Body of pancreas (tissue), 4 donors: ENCODE results near the gene KANSL3. TPM values are rescaled to one million over a fixed set of nuclear protein-coding genes. Genes with fewer than 3 reads are reported as not detected.
A peak's percentile ranks its signal among the peaks of the same experiment; 100 is the strongest.

Experiments used
- ATAC-seq: fragments of 150-250 bp; one replicate; pipeline ENCODE4 v1.9.1; 2016
- DNase-seq, 4 donors: peaks; one replicate each; pipeline ENCODE4 v3.0.0-alpha.2; 2019
- H3K27ac ChIP-seq, 4 donors: fragments of 200-600 bp; sonication (generic); 1 replicate in 3 of 4; 2 replicates in 1 of 4; pipeline versions ENCODE4 v1.5.1 to v1.6.1; 2016 to 2019; ENCODE audit warnings: mild to moderate bottlenecking in 1 of 4, mixed read lengths in 1 of 4, moderate library complexity in 1 of 4
- H3K27me3 ChIP-seq, 2 donors: fragments of 200-600 bp; sonication (generic); one replicate each; pipeline ENCODE4 v1.6.0; 2016; ENCODE audit warnings: mild to moderate bottlenecking in 1 of 2
- H3K36me3 ChIP-seq, 2 donors: fragments of 200-600 bp; sonication (generic); replicated peaks in 1 of 2; 2 replicates each; pipeline ENCODE4 v1.5.1; 2016; ENCODE audit warnings: low read depth in 2 of 2; ENCODE audit not compliant: insufficient read depth in 1 of 2
- H3K4me1 ChIP-seq: fragments of 200-600 bp; sonication (generic); one replicate; pipeline ENCODE4 v1.6.0; 2016
- H3K4me3 ChIP-seq, 2 donors: fragments of 200-600 bp; sonication (generic); 1 replicate in 1 of 2; 2 replicates in 1 of 2; pipeline ENCODE4 v1.5.1; 2016 to 2019
- H3K9me3 ChIP-seq, 3 donors: fragments of 200-600 bp; sonication (generic); 1 replicate in 2 of 3; 2 replicates in 1 of 3; pipeline ENCODE4 v1.5.1; 2016
- CTCF ChIP-seq, 7 experiments: fragments of 450-650 bp in 4 of 7; fragments of 200-600 bp in 3 of 7; sonication (generic) in 3 of 7; IDR thresholded peaks; one replicate each; pipeline ENCODE4 v1.5.1; 2016 to 2019; ENCODE audit warnings: antibody characterized with exemption in 7 of 7
- POLR2A ChIP-seq, 3 donors: fragments of 450-650 bp; IDR thresholded peaks; one replicate each; pipeline ENCODE4 v1.6.1; 2016; ENCODE audit warnings: antibody characterized with exemption in 3 of 3, mild to moderate bottlenecking in 2 of 3
- WGBS, 2 donors: methylation state at CpG; one replicate each; pipeline ENCODE4 v1.1.5; 2017; 5-methylcytosine and 5-hydroxymethylcytosine counted together
- intact Hi-C: fragments of 100-400 bp; cut with DNase I; formaldehyde crosslinking; loops from one replicate; pipeline ENCODE4 v1.15.1; 2023
- total RNA-seq, 2 donors: library from RNA; depleted of rRNA; stranded (reverse); fragments of >200 nt; gene quantifications; one replicate each; pipeline ENCODE4 v1.1.0, GENCODE V29; 2016

Gene KANSL3
- total RNA-seq, 2 donors from 2014 or later = 36.6 to 50.4 TPM

GRCh38 chr2:96596596-96596995 lies 41.5 kb downstream of the KANSL3 start:
- Histone ChIP-seq H3K27me3 (no peaks in the 10 kb centered on the region), H3K27ac (no peak overlapping the region), H3K4me1 (peaks cover 13% of the 10 kb centered on the region), H3K4me3 (no peak overlapping the region), H3K36me3 (peaks cover 0 to 23% of the 10 kb centered on the region in 2 donors), H3K9me3 (no peaks in the 10 kb centered on the region)
- intact Hi-C loops = no loop called here
- ATAC-seq (peak; percentile 15), DNase-seq (peak in 1 of 4 donors; percentile 28)
- TF ChIP-seq CTCF (IDR thresholded peaks at IDR 0.05) (no peak), POLR2A (IDR thresholded peaks at IDR 0.05) (no peak)

GRCh38 chr2:96594691-96595152 lies 43.4 kb downstream of the KANSL3 start:
- no peak overlapping the region for H3K27ac ChIP-seq

GRCh38 chr2:96594282-96594681 lies 43.8 kb downstream of the KANSL3 start:
- intact Hi-C loops = no loop called here
- H3K4me1 ChIP-seq = no peaks in the 10 kb centered on the region
- no peak for DNase-seq
- WGBS, 2 donors = 73 to 81% methylated on average over 3 of the region's 3 CpGs
- no peak overlapping the region for H3K27ac ChIP-seq
- ATAC-seq = no peak
- H3K4me3 ChIP-seq = no peak overlapping the region
- H3K9me3 ChIP-seq = no peaks in the 10 kb centered on the region
- TF ChIP-seq POLR2A (IDR thresholded peaks at IDR 0.05) (no peak), CTCF (IDR thresholded peaks at IDR 0.05) (no peak)
- no peaks in the 10 kb centered on the region for H3K27me3 ChIP-seq
- peaks cover 0 to 23% of the 10 kb centered on the region in 2 donors for H3K36me3 ChIP-seq

More at GRCh38 chr2:96594691-96595152, 43.4 kb downstream of the KANSL3 start:
- Histone ChIP-seq H3K4me3 (no peak overlapping the region), H3K9me3 (no peaks in the 10 kb centered on the region), H3K36me3 (peaks cover 0 to 23% of the 10 kb centered on the region in 2 donors), H3K4me1 (no peaks in the 10 kb centered on the region), H3K27me3 (no peaks in the 10 kb centered on the region)
- no peak for ATAC-seq
- DNase-seq = no peak
- intact Hi-C loops = no loop called here
- 83 to 85% methylated on average over 5 of the region's 5 CpGs for WGBS, 2 donors
- no peak for TF ChIP-seq POLR2A (IDR thresholded peaks at IDR 0.05)
- TF ChIP-seq CTCF (IDR thresholded peaks at IDR 0.05) = no peak

- Histone ChIP-seq H3K27me3 (no peaks in the 10 kb centered on the region), H3K4me1 (no peaks in the 10 kb centered on the region), H3K4me3 (no peak overlapping the region), H3K27ac (no peak overlapping the region), H3K36me3 (peaks cover 0 to 19% of the 10 kb centered on the region in 2 donors), H3K9me3 (no peaks in the 10 kb centered on the region)
- no peak for TF ChIP-seq POLR2A (IDR thresholded peaks at IDR 0.05)
- TF ChIP-seq CTCF (IDR thresholded peaks at IDR 0.05) = no peak
- WGBS, 2 donors = 93 to 100% methylated on average over 3 of the region's 3 CpGs
- ATAC-seq = no peak
- no peak for DNase-seq
- intact Hi-C loops = no loop called here
These were observed 46.6 kb downstream of the KANSL3 start for GRCh38 chr2:96591494-96591893.

GRCh38 chr2:96591054-96591453 lies 47.1 kb downstream of the KANSL3 start:
- intact Hi-C loops = no loop called here
- Histone ChIP-seq H3K4me1 (no peaks in the 10 kb centered on the region), H3K9me3 (no peaks in the 10 kb centered on the region), H3K4me3 (no peak overlapping the region), H3K36me3 (peaks cover 0 to 19% of the 10 kb centered on the region in 2 donors), H3K27ac (no peak overlapping the region), H3K27me3 (no peaks in the 10 kb centered on the region)
- ATAC-seq (no peak), DNase-seq (no peak)
- TF ChIP-seq POLR2A (IDR thresholded peaks at IDR 0.05) (no peak), CTCF (IDR thresholded peaks at IDR 0.05) (no peak)
- 77 to 89% methylated on average over 2 of the region's 2 CpGs for WGBS, 2 donors
